ENCODE results near the gene DDAH1. TPM values are rescaled to one million over a fixed set of nuclear protein-coding genes. Genes with fewer than 3 reads are reported as not detected.

Gene DDAH1
- total RNA-seq, 1 experiment from 2014 or later: 0.15 TPM

GRCh38 chr1:85387781-85388180, 77.2 kb downstream of the DDAH1 start:
- no peaks in the 10 kb centered on the region for H3K27me3 ChIP-seq (ENCODE audit: low read length)
- no peaks in the 10 kb centered on the region for H4K20me1 ChIP-seq (ENCODE audit: insufficient read depth, low read depth, low read length)
- H3K27ac ChIP-seq (ENCODE audit: low read length): no peak overlapping the region
- H2AFZ ChIP-seq (ENCODE audit: low read length): no peak overlapping the region
- peak; percentile 38 for DNase-seq
- no peaks in the 10 kb centered on the region for H3K4me1 ChIP-seq (ENCODE audit: low read length)
- no peak overlapping the region for H3K4me2 ChIP-seq (ENCODE audit: low read depth, low read length, poor library complexity, severe bottlenecking)
- no peaks in the 10 kb centered on the region for H3K9me3 ChIP-seq (ENCODE audit: low read length)
- H3K4me3 ChIP-seq (ENCODE audit: low read length): no peak overlapping the region
- H3K9ac ChIP-seq (ENCODE audit: low read length): no peak overlapping the region
- H3K79me2 ChIP-seq (ENCODE audit: low read length): no peaks in the 10 kb centered on the region
- H3K9me2 ChIP-seq (replicated peaks; ENCODE audit: insufficient read depth, low read length): no peaks in the 10 kb centered on the region
- H3K36me3 ChIP-seq (ENCODE audit: insufficient read depth, low read length): no peaks in the 10 kb centered on the region

- H3K27me3 ChIP-seq (ENCODE audit: low read length): no peaks in the 10 kb centered on the region
- no peaks in the 10 kb centered on the region for H3K36me3 ChIP-seq (ENCODE audit: insufficient read depth, low read length)
- H3K4me3 ChIP-seq (ENCODE audit: low read length): no peak overlapping the region
- no peaks in the 10 kb centered on the region for H3K9me2 ChIP-seq (replicated peaks; ENCODE audit: insufficient read depth, low read length)
- no peak overlapping the region for H2AFZ ChIP-seq (ENCODE audit: low read length)
- no peaks in the 10 kb centered on the region for H3K4me1 ChIP-seq (ENCODE audit: low read length)
- H3K27ac ChIP-seq (ENCODE audit: low read length): no peak overlapping the region
- no peak for DNase-seq
- H4K20me1 ChIP-seq (ENCODE audit: insufficient read depth, low read depth, low read length): no peaks in the 10 kb centered on the region
- no peaks in the 10 kb centered on the region for H3K79me2 ChIP-seq (ENCODE audit: low read length)
- H3K9ac ChIP-seq (ENCODE audit: low read length): no peak overlapping the region
- H3K4me2 ChIP-seq (ENCODE audit: low read depth, low read length, poor library complexity, severe bottlenecking): no peak overlapping the region
- H3K9me3 ChIP-seq (ENCODE audit: low read length): no peaks in the 10 kb centered on the region
Measured at GRCh38 chr1:85386068-85386722, 78.8 kb downstream of the DDAH1 start.

GRCh38 chr1:85379203-85380136, 85.5 kb downstream of the DDAH1 start:
- Histone ChIP-seq H4K20me1 (ENCODE audit: insufficient read depth, low read depth, low read length) (no peaks in the 10 kb centered on the region), H3K4me2 (ENCODE audit: low read depth, low read length, poor library complexity, severe bottlenecking) (no peak overlapping the region)

GRCh38 chr1:85378534-85378933, 86.4 kb downstream of the DDAH1 start:
- H3K9me2 ChIP-seq (replicated peaks; ENCODE audit: insufficient read depth, low read length): no peaks in the 10 kb centered on the region
- H3K4me1 ChIP-seq (ENCODE audit: low read length): no peaks in the 10 kb centered on the region

More at GRCh38 chr1:85379203-85380136, 85.5 kb downstream of the DDAH1 start:
- Histone ChIP-seq H2AFZ (ENCODE audit: low read length) (no peak overlapping the region), H3K79me2 (ENCODE audit: low read length) (no peaks in the 10 kb centered on the region), H3K27ac (ENCODE audit: low read length) (no peak overlapping the region), H3K4me3 (ENCODE audit: low read length) (no peak overlapping the region), H3K9ac (ENCODE audit: low read length) (no peak overlapping the region), H3K9me2 (replicated peaks; ENCODE audit: insufficient read depth, low read length) (no peaks in the 10 kb centered on the region), H3K4me1 (ENCODE audit: low read length) (no peaks in the 10 kb centered on the region), H3K9me3 (ENCODE audit: low read length) (no peaks in the 10 kb centered on the region), H3K36me3 (ENCODE audit: insufficient read depth, low read length) (no peaks in the 10 kb centered on the region), H3K27me3 (ENCODE audit: low read length) (no peaks in the 10 kb centered on the region)
- DNase-seq: no peak

DNA sequence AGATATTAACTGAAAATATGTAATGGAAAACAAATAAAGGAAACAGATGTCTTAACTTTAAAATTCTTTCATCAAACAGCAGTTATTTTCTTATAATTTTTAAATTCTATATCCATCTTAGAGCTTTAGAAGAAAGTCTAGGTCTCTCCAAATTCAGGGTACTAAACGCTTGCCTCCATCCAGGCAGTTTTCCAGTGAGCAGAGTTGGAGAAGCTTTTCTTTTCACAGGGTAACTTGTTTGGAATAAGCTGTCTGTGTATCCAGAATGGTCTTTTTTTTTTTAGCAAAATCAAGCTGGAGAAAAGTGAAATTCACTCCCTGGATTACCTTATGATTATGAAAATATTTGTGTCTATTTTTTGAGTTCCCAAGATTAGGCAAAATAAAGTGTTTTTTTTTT, 88.6 kb downstream of the DDAH1 start:
- Histone ChIP-seq H3K9me2 (replicated peaks; ENCODE audit: insufficient read depth, low read length) (no peaks in the 10 kb centered on the region), H3K4me2 (ENCODE audit: low read depth, low read length, poor library complexity, severe bottlenecking) (no peak overlapping the region), H3K79me2 (ENCODE audit: low read length) (no peaks in the 10 kb centered on the region), H3K27me3 (ENCODE audit: low read length) (no peaks in the 10 kb centered on the region), H3K27ac (ENCODE audit: low read length) (no peak overlapping the region), H3K36me3 (ENCODE audit: insufficient read depth, low read length) (no peaks in the 10 kb centered on the region), H3K4me3 (ENCODE audit: low read length) (no peak overlapping the region), H3K9ac (ENCODE audit: low read length) (no peak overlapping the region), H2AFZ (ENCODE audit: low read length) (no peak overlapping the region), H3K4me1 (ENCODE audit: low read length) (no peaks in the 10 kb centered on the region), H3K9me3 (ENCODE audit: low read length) (no peaks in the 10 kb centered on the region), H4K20me1 (ENCODE audit: insufficient read depth, low read depth, low read length) (no peaks in the 10 kb centered on the region)
- no peak for DNase-seq

More at GRCh38 chr1:85378534-85378933, 86.4 kb downstream of the DDAH1 start:
- Histone ChIP-seq H3K4me2 (ENCODE audit: low read depth, low read length, poor library complexity, severe bottlenecking) (no peak overlapping the region), H4K20me1 (ENCODE audit: insufficient read depth, low read depth, low read length) (no peaks in the 10 kb centered on the region), H3K79me2 (ENCODE audit: low read length) (no peaks in the 10 kb centered on the region), H3K27me3 (ENCODE audit: low read length) (no peaks in the 10 kb centered on the region), H2AFZ (ENCODE audit: low read length) (no peak overlapping the region), H3K36me3 (ENCODE audit: insufficient read depth, low read length) (no peaks in the 10 kb centered on the region), H3K9ac (ENCODE audit: low read length) (no peak overlapping the region), H3K4me3 (ENCODE audit: low read length) (no peak overlapping the region), H3K27ac (ENCODE audit: low read length) (no peak overlapping the region), H3K9me3 (ENCODE audit: low read length) (no peaks in the 10 kb centered on the region)
- DNase-seq: no peak

DNA sequence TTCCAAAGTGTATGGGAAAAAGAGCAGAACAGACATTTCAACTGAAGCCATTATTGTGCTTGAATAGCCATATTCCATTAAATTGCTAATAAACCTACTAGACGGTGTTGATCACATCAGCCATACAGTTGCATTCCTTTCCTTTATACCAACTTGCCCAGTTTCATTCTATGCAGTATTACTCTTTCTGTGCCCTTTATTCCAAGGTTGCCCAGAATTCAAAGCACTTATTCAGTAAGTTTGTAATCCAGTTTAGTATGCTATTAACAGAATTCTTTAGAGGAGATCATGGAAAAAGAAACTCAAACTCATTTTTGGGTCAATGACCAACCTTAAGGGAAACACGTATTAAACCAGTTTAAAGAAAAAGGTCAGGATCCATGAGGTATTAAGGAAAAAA, 89.5 kb downstream of the DDAH1 start:
- H3K9me2 ChIP-seq (replicated peaks; ENCODE audit: insufficient read depth, low read length): no peaks in the 10 kb centered on the region
- H3K4me2 ChIP-seq (ENCODE audit: low read depth, low read length, poor library complexity, severe bottlenecking): no peak overlapping the region
- H3K9me3 ChIP-seq (ENCODE audit: low read length): no peaks in the 10 kb centered on the region
- no peaks in the 10 kb centered on the region for H3K27me3 ChIP-seq (ENCODE audit: low read length)
- no peak overlapping the region for H3K27ac ChIP-seq (ENCODE audit: low read length)
- no peak for DNase-seq
- no peak overlapping the region for H2AFZ ChIP-seq (ENCODE audit: low read length)
- no peaks in the 10 kb centered on the region for H3K4me1 ChIP-seq (ENCODE audit: low read length)
- H3K9ac ChIP-seq (ENCODE audit: low read length): no peak overlapping the region
- no peaks in the 10 kb centered on the region for H3K79me2 ChIP-seq (ENCODE audit: low read length)
- no peak overlapping the region for H3K4me3 ChIP-seq (ENCODE audit: low read length)
- no peaks in the 10 kb centered on the region for H4K20me1 ChIP-seq (ENCODE audit: insufficient read depth, low read depth, low read length)
- no peaks in the 10 kb centered on the region for H3K36me3 ChIP-seq (ENCODE audit: insufficient read depth, low read length)

DNA sequence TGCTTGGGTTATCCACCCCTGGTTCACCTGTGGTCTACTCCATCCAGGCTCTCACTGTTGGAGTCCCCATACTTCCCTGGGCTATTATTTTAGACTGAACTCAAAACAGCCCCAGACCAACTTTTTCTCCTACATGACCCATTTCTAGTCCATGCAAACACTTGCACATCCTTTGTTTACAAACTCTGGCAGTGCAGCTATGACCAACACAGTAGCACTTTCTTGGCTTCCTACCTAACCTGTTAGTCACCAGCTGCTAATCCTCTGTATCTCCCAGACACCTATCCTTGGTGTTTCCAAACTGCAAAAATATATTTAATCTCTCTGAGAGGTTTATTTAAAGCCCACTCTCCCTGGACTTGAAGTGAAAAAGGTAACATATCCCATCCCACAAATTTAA, 90.8 kb downstream of the DDAH1 start:
- H2AFZ ChIP-seq (ENCODE audit: low read length): no peak overlapping the region
- no peaks in the 10 kb centered on the region for H3K36me3 ChIP-seq (ENCODE audit: insufficient read depth, low read length)
- no peak overlapping the region for H3K4me2 ChIP-seq (ENCODE audit: low read depth, low read length, poor library complexity, severe bottlenecking)
- H3K9ac ChIP-seq (ENCODE audit: low read length): no peak overlapping the region
- no peaks in the 10 kb centered on the region for H4K20me1 ChIP-seq (ENCODE audit: insufficient read depth, low read depth, low read length)
- no peaks in the 10 kb centered on the region for H3K79me2 ChIP-seq (ENCODE audit: low read length)
- DNase-seq: no peak
- H3K27me3 ChIP-seq (ENCODE audit: low read length): no peaks in the 10 kb centered on the region
- H3K4me1 ChIP-seq (ENCODE audit: low read length): no peaks in the 10 kb centered on the region
- H3K9me3 ChIP-seq (ENCODE audit: low read length): no peaks in the 10 kb centered on the region
- no peak overlapping the region for H3K4me3 ChIP-seq (ENCODE audit: low read length)
- H3K9me2 ChIP-seq (replicated peaks; ENCODE audit: insufficient read depth, low read length): no peaks in the 10 kb centered on the region
- no peak overlapping the region for H3K27ac ChIP-seq (ENCODE audit: low read length)

- H3K4me1 ChIP-seq (ENCODE audit: low read length): no peaks in the 10 kb centered on the region
- no peaks in the 10 kb centered on the region for H3K9me3 ChIP-seq (ENCODE audit: low read length)
- no peaks in the 10 kb centered on the region for H3K27me3 ChIP-seq (ENCODE audit: low read length)
- no peaks in the 10 kb centered on the region for H4K20me1 ChIP-seq (ENCODE audit: insufficient read depth, low read depth, low read length)
- no peaks in the 10 kb centered on the region for H3K9me2 ChIP-seq (replicated peaks; ENCODE audit: insufficient read depth, low read length)
- no peaks in the 10 kb centered on the region for H3K36me3 ChIP-seq (ENCODE audit: insufficient read depth, low read length)
- no peak overlapping the region for H3K4me2 ChIP-seq (ENCODE audit: low read depth, low read length, poor library complexity, severe bottlenecking)
- no peak overlapping the region for H3K4me3 ChIP-seq (ENCODE audit: low read length)
- no peaks in the 10 kb centered on the region for H3K79me2 ChIP-seq (ENCODE audit: low read length)
- H3K9ac ChIP-seq (ENCODE audit: low read length): no peak overlapping the region
- no peak overlapping the region for H2AFZ ChIP-seq (ENCODE audit: low read length)
- H3K27ac ChIP-seq (ENCODE audit: low read length): no peak overlapping the region
- DNase-seq: no peak
Measured at GRCh38 chr1:85373378-85373708, 91.6 kb downstream of the DDAH1 start.

Measured in Karpas-422 (cell line).